CD4-positive, alpha-beta T cell (primary cell): ENCODE measurements around the gene VPS8. TPM values are rescaled to one million over a fixed set of nuclear protein-coding genes. Genes with fewer than 3 reads are reported as not detected.

Source experiments
- ATAC-seq: fragments of 200-7000 bp; cut with Tn5 transposase; one replicate; pipeline ENCODE4 v1.10.0; 2022; ENCODE audit warnings: mild to moderate bottlenecking; ENCODE audit not compliant: poor library complexity
- CTCF ChIA-PET: fragments of 350-600 bp; sonication (Branson Sonifier 250); formaldehyde crosslinking; loops from one replicate; lab custom pipeline; 2021; ENCODE audit warnings: antibody characterized with exemption, inconsistent platforms; lab: Charles Lee
- POLR2A ChIA-PET: fragments of 350-600 bp; sonication (Branson Sonifier 250); formaldehyde crosslinking; loops from one replicate; lab custom pipeline; 2021; ENCODE audit warnings: antibody characterized with exemption, inconsistent platforms; lab: Charles Lee
- DNase-seq, 14 experiments: peaks; one replicate each; pipeline ENCODE4 v3.0.0-alpha.2; 2013 to 2020; ENCODE audit warnings: mixed read lengths in 2 of 14
- H3K27ac ChIP-seq, 2 donors: one replicate each; pipeline versions ENCODE4 v1.5.1 to v1.7.0; 2013; ENCODE audit warnings: low read length in 2 of 2, low read depth in 1 of 2, mild to moderate bottlenecking in 1 of 2
- H3K27me3 ChIP-seq, 2 experiments: 1 replicate in 1 of 2; 2 replicates in 1 of 2; pipeline versions ENCODE4 v1.6.1 to v1.7.0; 2013; ENCODE audit warnings: low read length in 2 of 2, control low read depth in 1 of 2, mild to moderate bottlenecking in 1 of 2, moderate library complexity in 1 of 2; ENCODE audit not compliant: insufficient read depth in 2 of 2, control insufficient read depth in 1 of 2
- H3K36me3 ChIP-seq: one replicate; pipeline ENCODE4 v1.6.1; 2013; ENCODE audit warnings: low read length, control low read depth; ENCODE audit not compliant: insufficient read depth
- H3K4me1 ChIP-seq: one replicate; pipeline ENCODE4 v1.6.1; 2013; ENCODE audit warnings: low read length, control low read depth; ENCODE audit not compliant: insufficient read depth
- H3K4me3 ChIP-seq: one replicate; pipeline ENCODE4 v1.5.1; 2013; ENCODE audit warnings: mild to moderate bottlenecking, low read length, moderate library complexity
- H3K9me3 ChIP-seq, 2 experiments: 1 replicate in 1 of 2; 2 replicates in 1 of 2; pipeline versions ENCODE4 v1.6.1 to v1.7.0; 2013; ENCODE audit warnings: low read length in 2 of 2, mild to moderate bottlenecking in 2 of 2, control low read depth in 1 of 2, moderate library complexity in 1 of 2; ENCODE audit not compliant: control insufficient read depth in 1 of 2, insufficient read depth in 1 of 2
- H3K27ac Mint-ChIP-seq: one replicate; pipeline ENCODE4 v1.8.0; 2020; ENCODE audit warnings: mixed read lengths
- H3K27me3 Mint-ChIP-seq: one replicate; pipeline ENCODE4 v1.8.0; 2021; ENCODE audit warnings: mixed read lengths
- H3K36me3 Mint-ChIP-seq: one replicate; pipeline ENCODE4 v1.8.0; 2021; ENCODE audit warnings: low read depth, mixed read lengths
- H3K4me1 Mint-ChIP-seq: one replicate; pipeline ENCODE4 v1.8.0; 2021; ENCODE audit warnings: low read depth, mixed read lengths
- H3K4me3 Mint-ChIP-seq: one replicate; pipeline ENCODE4 v1.8.0; 2020; ENCODE audit warnings: mild to moderate bottlenecking, mixed read lengths
- H3K9me3 Mint-ChIP-seq: one replicate; pipeline ENCODE4 v1.8.0; 2020; ENCODE audit warnings: mixed read lengths
- intact Hi-C, 2 experiments: fragments of 100-400 bp; cut with DNase I in 1 of 2; cut with micrococcal nuclease in 1 of 2; formaldehyde crosslinking; loops; one replicate each; pipeline versions ENCODE4 v1.15.1 to v1.9.0; 2023 to 2025; cut with DNase I, micrococcal nuclease
- total RNA-seq, 174 experiments: library from RNA in 2 of 174; stranded (reverse) in 2 of 174; gene quantifications; one replicate each; pipeline ENCODE4 v1.2.3 and lab custom pipeline; 2021 to 2026
- TF ChIP-seq, protein P1 (sequence below): fragments of 200-600 bp; IDR thresholded peaks from one replicate; pipeline ENCODE4 v1.8.0; 2022; ENCODE audit warnings: antibody characterized with exemption, mild to moderate bottlenecking

VPS8 gene
- total RNA-seq, 2 experiments from 2014 or later = 56.8 to 61.2 TPM

DNA sequence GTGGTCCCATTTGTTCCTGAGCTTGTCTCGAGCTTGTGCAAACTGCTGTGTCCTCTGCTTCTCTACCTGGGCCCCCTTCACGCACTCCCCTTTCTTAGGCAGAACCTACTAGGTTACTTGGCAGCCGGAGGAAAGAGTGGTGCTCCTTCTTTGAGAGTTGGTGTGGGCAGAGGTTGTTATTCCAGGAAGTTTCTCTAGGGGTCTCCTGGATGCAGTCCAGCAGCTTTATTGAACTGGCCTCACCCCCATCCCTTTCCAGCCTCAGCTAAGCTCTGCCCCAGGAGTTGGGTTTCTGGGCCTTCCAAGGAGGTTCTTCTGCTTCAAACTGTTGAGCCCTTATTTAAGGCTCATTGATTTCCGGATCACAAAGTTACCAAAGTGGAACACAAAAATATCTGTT, 237.7 kb downstream of the VPS8 start:
- Mint-ChIP-seq H3K27ac (no peak overlapping the region), H3K4me3 (no peak overlapping the region), H3K36me3 (peaks cover 99% of the 10 kb centered on the region), H3K9me3 (no peaks in the 10 kb centered on the region), H3K27me3 (no peaks in the 10 kb centered on the region), H3K4me1 (no peaks in the 10 kb centered on the region)
- Histone ChIP-seq H3K9me3 (peaks cover 4 to 30% of the 10 kb centered on the region in 2 experiments), H3K27ac (no peak overlapping the region), H3K4me3 (no peak overlapping the region), H3K4me1 (no peaks in the 10 kb centered on the region), H3K27me3 (no peaks in the 10 kb centered on the region), H3K36me3 (peaks cover 78% of the 10 kb centered on the region)
- POLR2A ChIA-PET = no interaction called here
- no peak for DNase-seq
- intact Hi-C loops = no loop called here
- CTCF ChIA-PET = no interaction called here
- TF ChIP-seq, protein P1, sequence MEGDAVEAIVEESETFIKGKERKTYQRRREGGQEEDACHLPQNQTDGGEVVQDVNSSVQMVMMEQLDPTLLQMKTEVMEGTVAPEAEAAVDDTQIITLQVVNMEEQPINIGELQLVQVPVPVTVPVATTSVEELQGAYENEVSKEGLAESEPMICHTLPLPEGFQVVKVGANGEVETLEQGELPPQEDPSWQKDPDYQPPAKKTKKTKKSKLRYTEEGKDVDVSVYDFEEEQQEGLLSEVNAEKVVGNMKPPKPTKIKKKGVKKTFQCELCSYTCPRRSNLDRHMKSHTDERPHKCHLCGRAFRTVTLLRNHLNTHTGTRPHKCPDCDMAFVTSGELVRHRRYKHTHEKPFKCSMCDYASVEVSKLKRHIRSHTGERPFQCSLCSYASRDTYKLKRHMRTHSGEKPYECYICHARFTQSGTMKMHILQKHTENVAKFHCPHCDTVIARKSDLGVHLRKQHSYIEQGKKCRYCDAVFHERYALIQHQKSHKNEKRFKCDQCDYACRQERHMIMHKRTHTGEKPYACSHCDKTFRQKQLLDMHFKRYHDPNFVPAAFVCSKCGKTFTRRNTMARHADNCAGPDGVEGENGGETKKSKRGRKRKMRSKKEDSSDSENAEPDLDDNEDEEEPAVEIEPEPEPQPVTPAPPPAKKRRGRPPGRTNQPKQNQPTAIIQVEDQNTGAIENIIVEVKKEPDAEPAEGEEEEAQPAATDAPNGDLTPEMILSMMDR = no peak
- no peak for ATAC-seq

DNA sequence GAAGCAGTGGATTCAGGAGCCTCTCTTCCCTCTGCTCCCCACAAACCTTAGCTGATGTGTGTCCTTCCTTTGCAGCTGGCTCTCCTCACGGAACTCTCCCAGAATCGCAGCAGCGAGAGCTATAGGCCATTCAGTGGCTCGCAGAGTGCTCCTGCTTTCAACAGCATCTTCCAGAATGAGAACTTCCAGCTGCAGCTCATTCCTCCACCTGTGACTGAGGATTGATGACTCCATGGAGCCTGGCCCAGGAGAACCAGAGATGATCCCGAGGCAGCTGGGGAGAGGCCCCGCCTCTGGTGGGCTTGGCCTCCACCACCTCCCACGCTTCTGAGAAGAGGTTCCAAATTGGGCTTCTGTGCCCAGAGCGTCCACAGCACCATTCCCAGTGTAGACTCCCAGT, 239.8 kb downstream of the VPS8 start:
- Histone ChIP-seq H3K4me3 (no peak overlapping the region), H3K36me3 (peaks cover 72% of the 10 kb centered on the region), H3K4me1 (no peaks in the 10 kb centered on the region), H3K9me3 (peaks cover 23 to 39% of the 10 kb centered on the region in 2 experiments), H3K27ac (no peak overlapping the region), H3K27me3 (no peaks in the 10 kb centered on the region)
- POLR2A ChIA-PET = no interaction called here
- intact Hi-C loops = no loop called here
- CTCF ChIA-PET = no interaction called here
- ATAC-seq (no peak), DNase-seq (no peak)
- H3K9me3 Mint-ChIP-seq = peaks cover 4% of the 10 kb centered on the region
- no peaks in the 10 kb centered on the region for H3K27me3 Mint-ChIP-seq
- H3K36me3 Mint-ChIP-seq = peaks cover 93% of the 10 kb centered on the region
- TF ChIP-seq, protein P1 = no peak
- H3K4me3 Mint-ChIP-seq = no peak overlapping the region
- no peak overlapping the region for H3K27ac Mint-ChIP-seq
- H3K4me1 Mint-ChIP-seq = no peaks in the 10 kb centered on the region

DNA sequence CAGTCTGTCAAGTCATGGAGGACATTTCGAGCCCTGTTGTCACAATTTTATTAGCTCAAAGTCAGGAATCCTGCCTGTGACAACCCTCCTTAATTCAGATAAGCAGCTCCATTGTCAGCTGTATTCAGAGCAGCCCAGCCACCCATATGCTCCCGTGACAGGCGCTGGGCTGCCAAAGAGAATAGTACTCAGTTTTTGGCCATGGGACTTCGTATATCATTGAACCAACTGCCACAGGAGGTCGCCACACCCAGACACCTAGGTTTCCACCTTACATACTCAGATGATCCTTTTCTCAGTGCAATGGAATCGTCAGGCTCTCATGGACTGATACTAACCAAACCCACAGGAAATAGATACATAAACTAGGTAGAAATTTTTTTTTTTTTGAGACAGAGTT, 240.7 kb downstream of the VPS8 start:
- peaks cover 64% of the 10 kb centered on the region for H3K36me3 ChIP-seq
- peaks cover 6% of the 10 kb centered on the region for H3K9me3 Mint-ChIP-seq
- CTCF ChIA-PET = no interaction called here

More for the DNA sequence above, 240.7 kb downstream of the VPS8 start:
- H3K4me3 Mint-ChIP-seq = no peak overlapping the region
- H3K27ac Mint-ChIP-seq = no peak overlapping the region
- H3K4me1 Mint-ChIP-seq = no peaks in the 10 kb centered on the region
- no peaks in the 10 kb centered on the region for H3K27me3 Mint-ChIP-seq
- Histone ChIP-seq H3K27me3 (no peaks in the 10 kb centered on the region), H3K27ac (no peak overlapping the region), H3K4me1 (no peaks in the 10 kb centered on the region), H3K4me3 (no peak overlapping the region), H3K9me3 (peaks cover 28 to 43% of the 10 kb centered on the region in 2 experiments)
- intact Hi-C loops = no loop called here
- TF ChIP-seq, protein P1 = no peak
- POLR2A ChIA-PET = no interaction called here
- DNase-seq (no peak), ATAC-seq (no peak)
- H3K36me3 Mint-ChIP-seq = peaks cover 93% of the 10 kb centered on the region
